HL-60 (cell line): ENCODE results near the gene ADAM15.

Source experiments
- DNase-seq, 2 experiments: peaks; one replicate each; pipeline ENCODE4 v3.0.0-alpha.2; 2010 to 2020; ENCODE audit warnings: low read depth in 1 of 2, low spot score in 1 of 2
- H3K27ac ChIP-seq: fragments of 250-450 bp; sonication (Bioruptor Pico); replicated peaks from 2 replicates; pipeline ENCODE4 v1.5.1; 2020; ENCODE audit warnings: mild to moderate bottlenecking, moderate library complexity
- H3K27me3 ChIP-seq: fragments of 250-450 bp; sonication (Bioruptor Pico); 2 replicates; pipeline ENCODE4 v1.5.1; 2021; ENCODE audit warnings: mild to moderate bottlenecking, moderate library complexity; ENCODE audit not compliant: insufficient read depth, poor library complexity, severe bottlenecking
- H3K4me3 ChIP-seq: replicated peaks from 2 replicates; pipeline ENCODE4 v1.5.1; 2011; ENCODE audit warnings: mild to moderate bottlenecking, control low read depth, low read length; ENCODE audit not compliant: insufficient read depth
- CTCF ChIP-seq: IDR thresholded peaks from one replicate; pipeline ENCODE4 v1.5.1; 2011; ENCODE audit warnings: low read length, control low read depth, inconsistent platforms; ENCODE audit not compliant: insufficient read depth
- GABPA ChIP-seq: IDR thresholded peaks from 2 replicates; pipeline ENCODE4 v1.6.1; 2012; ENCODE audit warnings: low read depth
- POLR2AphosphoS5 ChIP-seq: IDR thresholded peaks from 2 replicates; pipeline ENCODE4 v1.6.1; 2012; ENCODE audit warnings: low read depth
- SPI1 ChIP-seq: IDR thresholded peaks from 2 replicates; pipeline ENCODE4 v1.6.1; 2012; ENCODE audit warnings: low read depth, mild to moderate bottlenecking, borderline replicate concordance
- TF ChIP-seq, protein P1 (sequence below): IDR thresholded peaks from 2 replicates; pipeline ENCODE4 v1.6.1; 2012; ENCODE audit warnings: low read depth; ENCODE audit not compliant: insufficient replicate concordance

Gene ADAM15

DNA sequence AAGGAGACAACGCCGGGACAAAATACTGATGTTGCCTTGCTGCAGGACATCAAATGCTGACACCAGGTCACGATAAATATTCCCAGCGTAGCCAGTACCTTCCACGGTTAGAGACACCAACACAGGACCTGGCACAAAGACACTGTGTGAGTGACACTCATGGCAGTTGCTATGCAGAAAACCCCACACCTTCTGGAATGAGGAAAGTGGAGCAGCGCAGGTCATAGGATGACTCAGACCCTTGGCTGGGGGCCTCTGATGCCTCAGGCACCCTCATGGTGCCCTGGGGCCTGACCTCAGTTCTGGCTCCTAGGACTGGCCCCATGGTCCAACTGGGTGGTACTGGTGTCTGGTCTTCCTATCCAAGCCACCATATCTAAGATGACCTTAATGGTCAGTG, 24.5 kb upstream of the ADAM15 start:
- no peak for DNase-seq
- Histone ChIP-seq H3K4me3 (no peak overlapping the region), H3K27me3 (no peaks in the 10 kb centered on the region), H3K27ac (no peak overlapping the region)
- TF ChIP-seq, protein P1, sequence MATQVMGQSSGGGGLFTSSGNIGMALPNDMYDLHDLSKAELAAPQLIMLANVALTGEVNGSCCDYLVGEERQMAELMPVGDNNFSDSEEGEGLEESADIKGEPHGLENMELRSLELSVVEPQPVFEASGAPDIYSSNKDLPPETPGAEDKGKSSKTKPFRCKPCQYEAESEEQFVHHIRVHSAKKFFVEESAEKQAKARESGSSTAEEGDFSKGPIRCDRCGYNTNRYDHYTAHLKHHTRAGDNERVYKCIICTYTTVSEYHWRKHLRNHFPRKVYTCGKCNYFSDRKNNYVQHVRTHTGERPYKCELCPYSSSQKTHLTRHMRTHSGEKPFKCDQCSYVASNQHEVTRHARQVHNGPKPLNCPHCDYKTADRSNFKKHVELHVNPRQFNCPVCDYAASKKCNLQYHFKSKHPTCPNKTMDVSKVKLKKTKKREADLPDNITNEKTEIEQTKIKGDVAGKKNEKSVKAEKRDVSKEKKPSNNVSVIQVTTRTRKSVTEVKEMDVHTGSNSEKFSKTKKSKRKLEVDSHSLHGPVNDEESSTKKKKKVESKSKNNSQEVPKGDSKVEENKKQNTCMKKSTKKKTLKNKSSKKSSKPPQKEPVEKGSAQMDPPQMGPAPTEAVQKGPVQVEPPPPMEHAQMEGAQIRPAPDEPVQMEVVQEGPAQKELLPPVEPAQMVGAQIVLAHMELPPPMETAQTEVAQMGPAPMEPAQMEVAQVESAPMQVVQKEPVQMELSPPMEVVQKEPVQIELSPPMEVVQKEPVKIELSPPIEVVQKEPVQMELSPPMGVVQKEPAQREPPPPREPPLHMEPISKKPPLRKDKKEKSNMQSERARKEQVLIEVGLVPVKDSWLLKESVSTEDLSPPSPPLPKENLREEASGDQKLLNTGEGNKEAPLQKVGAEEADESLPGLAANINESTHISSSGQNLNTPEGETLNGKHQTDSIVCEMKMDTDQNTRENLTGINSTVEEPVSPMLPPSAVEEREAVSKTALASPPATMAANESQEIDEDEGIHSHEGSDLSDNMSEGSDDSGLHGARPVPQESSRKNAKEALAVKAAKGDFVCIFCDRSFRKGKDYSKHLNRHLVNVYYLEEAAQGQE, result no peak
- TF ChIP-seq CTCF (no peak), SPI1 (no peak), POLR2AphosphoS5 (no peak), GABPA (no peak)

DNA sequence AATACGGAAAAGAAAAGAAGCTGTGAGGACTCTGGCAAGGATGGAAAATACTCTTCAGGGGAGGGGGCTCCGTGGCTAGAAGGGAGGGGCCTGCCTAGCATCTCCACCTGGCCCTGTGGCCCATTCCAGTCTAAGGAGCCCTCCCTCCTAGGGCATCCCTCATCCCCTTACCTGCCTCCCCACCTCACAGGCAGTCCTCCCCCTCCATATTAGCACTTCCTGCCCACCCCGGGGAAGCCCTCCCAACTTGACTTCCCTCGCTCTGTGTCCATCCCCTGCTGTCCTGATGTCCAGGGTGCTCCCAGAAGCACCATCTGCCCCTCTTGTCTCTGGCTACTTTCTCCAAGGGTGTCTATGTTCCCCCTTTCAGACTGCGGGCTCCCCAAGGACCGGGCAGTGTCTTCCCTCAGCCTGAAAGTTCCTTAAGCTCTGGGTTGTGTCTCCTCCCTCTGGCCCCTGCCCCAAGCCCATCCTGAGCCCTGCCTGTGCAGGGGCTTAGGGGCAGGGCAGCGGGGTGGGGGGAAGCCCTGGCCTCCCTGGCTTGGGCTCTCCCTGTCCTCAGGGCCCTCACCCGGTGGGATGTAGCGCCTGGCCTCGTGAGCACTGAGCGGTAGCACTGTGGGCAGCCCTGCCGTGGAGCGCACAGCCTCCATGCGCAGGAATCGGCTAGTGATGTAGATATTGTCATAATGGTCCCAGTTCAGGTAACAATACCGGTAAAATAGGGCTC, 21.4 kb upstream of the ADAM15 start:
- Histone ChIP-seq H3K4me3 (no peak overlapping the region), H3K27ac (no peak overlapping the region)
- DNase-seq, result no peak

DNA sequence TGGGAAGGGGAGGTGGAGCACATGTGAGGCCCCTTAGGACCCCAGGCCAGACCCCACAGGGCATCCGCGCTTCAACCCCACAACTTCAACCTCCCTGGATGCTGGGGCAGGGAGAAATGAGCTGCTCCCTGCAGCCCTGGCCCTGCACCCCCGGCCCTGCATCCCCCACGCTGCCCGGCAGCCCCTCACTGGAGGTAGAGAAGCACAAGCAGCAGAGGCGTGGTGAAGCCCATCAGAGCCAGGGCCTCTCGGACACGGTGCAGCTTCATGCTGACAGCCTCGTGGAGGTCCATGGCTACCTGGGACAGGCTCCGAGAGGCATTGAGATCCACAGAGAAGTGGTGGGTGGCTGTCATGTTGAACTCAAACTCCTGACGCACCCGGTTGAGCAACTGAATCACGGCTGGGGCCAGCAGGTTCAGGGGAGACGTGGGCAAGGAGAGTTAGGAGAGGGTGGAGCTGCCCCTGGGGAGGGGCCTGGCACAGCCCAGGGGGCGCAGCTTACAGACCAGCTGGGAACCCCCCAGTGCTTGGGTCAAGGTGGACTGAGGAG, 20.8 kb upstream of the ADAM15 start:
- Histone ChIP-seq H3K4me3 (no peak overlapping the region), H3K27ac (no peak overlapping the region), H3K27me3 (no peaks in the 10 kb centered on the region)
- no peak for DNase-seq
- TF ChIP-seq POLR2AphosphoS5 (no peak), GABPA (no peak), CTCF (no peak), SPI1 (no peak)
- TF ChIP-seq, protein P1, result no peak

More for the DNA sequence above, 21.4 kb upstream of the ADAM15 start:
- no peaks in the 10 kb centered on the region for H3K27me3 ChIP-seq
- no peak for TF ChIP-seq GABPA
- TF ChIP-seq, protein P1, result no peak
